HepG2 (cell line): ENCODE data around the gene MALT1. TPM values are rescaled to one million over a fixed set of nuclear protein-coding genes. Genes with fewer than 3 reads are reported as not detected.
A peak's percentile ranks its signal among the peaks of the same experiment; 100 is the strongest.

Experiments used
- FIP1L1 ChIP-seq: fragments of 200-400 bp; formaldehyde crosslinking; IDR thresholded peaks from 2 replicates; pipeline ENCODE4 v1.6.1; 2018; ENCODE audit warnings: low read depth, mild to moderate bottlenecking, low read length, moderate library complexity, borderline replicate concordance; ENCODE audit not compliant: insufficient read depth
- FLYWCH1 ChIP-seq: sonication (generic); formaldehyde crosslinking; IDR thresholded peaks from 2 replicates; pipeline ENCODE4 v1.8.1; 2023; ENCODE audit warnings: mild to moderate bottlenecking, missing genetic modification reagents
- FOXK2 ChIP-seq: fragments of 450-650 bp; IDR thresholded peaks from 2 replicates; pipeline ENCODE4 v1.6.1; 2016
- HDAC2 ChIP-seq: sonication (generic); formaldehyde crosslinking; IDR thresholded peaks from 2 replicates; pipeline ENCODE4 v1.4.0; 2020; ENCODE audit warnings: missing genetic modification reagents
- KLF16 ChIP-seq, 2 experiments: sonication (generic) in 1 of 2; formaldehyde crosslinking in 1 of 2; IDR thresholded peaks; 2 replicates each; pipeline versions ENCODE4 v1.6.1 to v1.8.0; 2016 to 2023; ENCODE audit warnings: missing genetic modification reagents in 2 of 2, missing compliant biosample characterization in 1 of 2
- NFRKB ChIP-seq: fragments of 450-650 bp; IDR thresholded peaks from 2 replicates; pipeline ENCODE4 v1.6.1; 2017
- PAXIP1 ChIP-seq: sonication (generic); formaldehyde crosslinking; conservative IDR thresholded peaks from 2 replicates; pipeline ENCODE4 v1.4.0; 2020; ENCODE audit warnings: mild to moderate bottlenecking, missing genetic modification reagents, moderate library complexity
- RAD21 ChIP-seq: fragments of 450-650 bp; formaldehyde crosslinking; IDR thresholded peaks from 2 replicates; pipeline ENCODE4 v1.5.0; 2020; ENCODE audit warnings: mild to moderate bottlenecking
- THRA ChIP-seq: sonication (generic); formaldehyde crosslinking; IDR thresholded peaks from 2 replicates; pipeline ENCODE4 v1.4.0; 2020; ENCODE audit warnings: missing genetic modification reagents, borderline replicate concordance
- ZBTB10 ChIP-seq: sonication (generic); formaldehyde crosslinking; IDR thresholded peaks from 2 replicates; pipeline ENCODE4 v1.4.0; 2020; ENCODE audit warnings: missing genetic modification reagents, borderline replicate concordance
- ZNF280B ChIP-seq: sonication (generic); formaldehyde crosslinking; IDR thresholded peaks from 2 replicates; pipeline ENCODE4 v1.5.0; 2020; ENCODE audit warnings: missing genetic modification reagents, mild to moderate bottlenecking, borderline replicate concordance
- ZNF3 ChIP-seq: IDR thresholded peaks from 2 replicates; pipeline ENCODE4 v1.7.0; 2017; ENCODE audit warnings: inconsistent platforms
- polyA plus RNA-seq, 8 experiments: library from polyadenylated mRNA; depleted of rRNA in 3 of 8; stranded (reverse) in 7 of 8; unstranded in 1 of 8; fragments of >200 nt; fragmentation: Illumina TruSeq in 4 of 8; extraction: Trizol in 4 of 8; gene quantifications; 2 replicates each; pipeline versions ENCODE4 v1.2.1 to v1.2.3, GENCODE V29; 2011 to 2016; ENCODE audit warnings: low read depth in 4 of 8, missing spikeins in 1 of 8, mixed read lengths in 1 of 8; ENCODE audit not compliant: insufficient read depth in 1 of 8
- total RNA-seq, 5 experiments: library from RNA; depleted of rRNA; stranded (reverse); fragments of >200 nt; fragmentation: Illumina TruSeq; extraction: Trizol; gene quantifications; 2 replicates each; pipeline ENCODE4 v1.2.3, GENCODE V29; 2016; ENCODE audit warnings: low read depth in 1 of 5
- TF ChIP-seq, protein P1 (sequence below): IDR thresholded peaks from 2 replicates; pipeline ENCODE4 v1.6.1; 2016; ENCODE audit warnings: low read depth, borderline replicate concordance

The MALT1 gene
- total and polyA plus RNA-seq, 2 of the 13 experiments (the other 11 are each of a cell fraction or from before 2014, with no cell fraction given), result 43.9 to 89.0 TPM

DNA sequence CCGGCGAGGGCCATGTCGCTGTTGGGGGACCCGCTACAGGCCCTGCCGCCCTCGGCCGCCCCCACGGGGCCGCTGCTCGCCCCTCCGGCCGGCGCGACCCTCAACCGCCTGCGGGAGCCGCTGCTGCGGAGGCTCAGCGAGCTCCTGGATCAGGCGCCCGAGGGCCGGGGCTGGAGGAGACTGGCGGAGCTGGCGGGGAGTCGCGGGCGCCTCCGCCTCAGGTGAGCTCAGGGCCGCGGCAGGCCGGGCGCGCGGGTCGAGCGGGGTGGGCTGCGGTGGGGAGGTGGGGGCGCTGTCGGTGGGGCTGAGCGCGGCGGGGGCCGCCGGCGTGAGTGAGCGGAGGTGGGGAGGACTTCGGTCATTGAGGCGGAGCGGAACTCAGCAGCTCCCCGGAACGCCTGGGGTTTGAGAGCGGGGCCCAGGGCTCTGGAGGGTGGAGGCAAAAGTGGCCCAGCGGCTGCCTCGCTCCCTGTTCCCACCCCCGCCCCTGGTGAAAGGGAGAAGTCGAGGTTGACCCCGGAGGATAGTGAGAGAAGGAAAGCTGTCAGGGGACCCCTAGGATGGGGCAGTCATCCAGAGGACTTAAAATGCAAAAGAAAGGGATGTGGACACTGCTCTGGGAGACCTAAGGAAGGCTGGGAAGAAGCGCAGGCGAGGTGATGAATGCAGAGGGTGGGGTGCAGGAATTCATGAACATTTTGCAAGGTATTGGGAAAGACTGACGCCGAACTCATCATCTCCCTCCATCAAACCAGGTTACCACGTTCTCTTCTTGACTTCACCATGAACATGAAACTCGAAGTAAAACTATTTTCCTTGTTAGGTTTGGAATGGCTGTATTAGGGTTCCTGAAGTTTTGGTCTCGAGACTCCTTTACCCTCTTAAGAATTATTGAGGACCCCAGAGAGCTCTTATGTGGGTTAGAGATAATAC is 633 bp downstream of the MALT1 start (continued):
- TF ChIP-seq PAXIP1, result 0 out of 2 replicates have a peak, but pooled peaks have one; percentile 12
- TF ChIP-seq KLF16 (CRISPR knock-in tag; IDR thresholded peaks at IDR 0.05), result no peak
- peak; percentile 47; the same call in 1 of the 2 replicates for TF ChIP-seq RAD21
- TF ChIP-seq THRA, result no peak
- TF ChIP-seq, protein P1, sequence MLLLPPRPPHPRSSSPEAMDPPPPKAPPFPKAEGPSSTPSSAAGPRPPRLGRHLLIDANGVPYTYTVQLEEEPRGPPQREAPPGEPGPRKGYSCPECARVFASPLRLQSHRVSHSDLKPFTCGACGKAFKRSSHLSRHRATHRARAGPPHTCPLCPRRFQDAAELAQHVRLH (CRISPR knock-in tag), result no peak
- TF ChIP-seq ZNF3 (CRISPR knock-in tag), result no peak
- no peak for TF ChIP-seq NFRKB
- TF ChIP-seq ZBTB10 (CRISPR knock-in tag), result no peak
- TF ChIP-seq HDAC2 (CRISPR knock-in tag), result no peak
- TF ChIP-seq FOXK2, result no peak
- no peak for TF ChIP-seq ZNF280B (CRISPR knock-in tag)
- no peak for TF ChIP-seq FIP1L1
- no peak for TF ChIP-seq FLYWCH1
